Measurements from ENCODE around the gene PRRT1. TPM values are rescaled to one million over a fixed set of nuclear protein-coding genes. Genes with fewer than 3 reads are reported as not detected.

PRRT1 gene
- total and polyA plus RNA-seq, 2 of the 4 experiments (the other 2 are of a cell fraction) = 0.99 TPM; not detected in 1

GRCh38 chr6:32163559-32164258 is 12.0 kb upstream of the PRRT1 start:
- POLR2A ChIA-PET (ENCODE audit: unreplicated experiment) = no interaction called here
- no CpG with 5 or more reads among the region's 7 CpGs for WGBS, 2 experiments (ENCODE audit: extremely low coverage in 2 of 2, insufficient read length in 1 of 2)
- dilution Hi-C loops (cut with HindIII; ENCODE audit: low sequenced_read_pairs, unreplicated experiment) = no loop called here

More at GRCh38 chr6:32163559-32164258, 12.0 kb upstream of the PRRT1 start:
- Histone ChIP-seq H3K4me1 (ENCODE audit: control insufficient read depth, insufficient read depth, low read length) (no peaks in the 10 kb centered on the region), H4K5ac (ENCODE audit: low read depth, low read length) (no peak overlapping the region), H3K27me3 (ENCODE audit: control insufficient read depth, insufficient read depth, low read length) (no peaks in the 10 kb centered on the region), H3K9me1 (ENCODE audit: insufficient read depth, low read length) (peaks cover 3% of the 10 kb centered on the region; the same call in 1 of the 2 replicates), H2BK120ac (ENCODE audit: low read depth, low read length) (no peak overlapping the region), H3K9me3 (ENCODE audit: control insufficient read depth, insufficient read depth, low read length) (no peaks in the 10 kb centered on the region), H3K4me2 (ENCODE audit: low read depth, low read length) (no peak overlapping the region), H3K14ac (replicated peaks; ENCODE audit: low read depth, low read length) (no peak overlapping the region), H4K20me1 (ENCODE audit: insufficient read depth, low read length) (no peaks in the 10 kb centered on the region), H3K36me3 (ENCODE audit: control insufficient read depth, insufficient read depth, low read length) (peaks cover 39% of the 10 kb centered on the region), H4K8ac (ENCODE audit: low read depth in 2 of 2, low read length in 2 of 2) (no peak overlapping the region), H2AK9ac (replicated peaks; ENCODE audit: low read depth, low read length, poor library complexity) (no peak overlapping the region), H3K9ac (ENCODE audit: low read depth, low read length) (no peak overlapping the region), H3K4ac (ENCODE audit: low read depth, low read length) (no peak overlapping the region), H2BK15ac (ENCODE audit: low read depth, low read length) (no peak overlapping the region), H3K27ac (ENCODE audit: insufficient read depth, low read length) (no peak overlapping the region), H3K18ac (ENCODE audit: low read depth, low read length) (no peak overlapping the region), H2AK5ac (ENCODE audit: low read depth, low read length) (no peak overlapping the region), H3K56ac (ENCODE audit: extremely low read depth, insufficient read depth, low read length) (no peak overlapping the region), H3K4me3 (ENCODE audit: insufficient read depth, low read depth, low read length) (no peak overlapping the region), H2AFZ (replicated peaks; ENCODE audit: low read length, poor library complexity) (no peak overlapping the region), H2BK5ac (ENCODE audit: low read depth, low read length, poor library complexity, severe bottlenecking) (no peak overlapping the region), H2BK20ac (ENCODE audit: low read depth, low read length) (no peak overlapping the region), H4K91ac (ENCODE audit: insufficient read depth, low read depth, low read length) (no peak overlapping the region), H3K23ac (ENCODE audit: low read depth, low read length) (no peak overlapping the region), H3K79me1 (ENCODE audit: low read depth in 1 of 2, low read length in 2 of 2) (no peaks in the 10 kb centered on the region)
- no TSS peak for BruUV-seq (replicated peaks)
- intact Hi-C loops (cut with micrococcal nuclease) = no loop called here
- no peak for ATAC-seq (ENCODE audit: low read depth)
- in situ Hi-C loops (cut with MboI; ENCODE audit: low sequenced_read_pairs) = no loop called here
- CTCF ChIA-PET = no interaction called here
- TF ChIP-seq CHD1 (IDR thresholded peaks at IDR 0.05; ENCODE audit: low read depth, low read length) (no peak), SMC3 (IDR thresholded peaks at IDR 0.05; ENCODE audit: low read depth, low read length) (no peak), POLR2A (IDR thresholded peaks at IDR 0.05; ENCODE audit: low read depth, low read length) (no peak), NFE2L2 (IDR thresholded peaks at IDR 0.05; ENCODE audit: low read depth, low read length) (no peak), FOS (IDR thresholded peaks at IDR 0.05; ENCODE audit: low read depth, low read length) (no peak), MAFK (IDR thresholded peaks at IDR 0.05; ENCODE audit: low read depth, low read length) (no peak), ELK1 (IDR thresholded peaks at IDR 0.05; ENCODE audit: borderline replicate concordance, low read depth, low read length) (no peak), CTCF (conservative IDR thresholded peaks at IDR 0.05; ENCODE audit: low read depth, low read length) (no peak), RFX5 (IDR thresholded peaks at IDR 0.05; ENCODE audit: low read depth, low read length) (no peak), RCOR1 (IDR thresholded peaks at IDR 0.05; ENCODE audit: insufficient replicate concordance, low read length) (no peak), MAZ (IDR thresholded peaks at IDR 0.05; ENCODE audit: borderline replicate concordance, low read depth, low read length) (no peak), CEBPB (IDR thresholded peaks at IDR 0.05; ENCODE audit: low read depth, low read length) (no peak), BHLHE40 (IDR thresholded peaks at IDR 0.05; ENCODE audit: low read depth, low read length) (no peak), MXI1 (IDR thresholded peaks at IDR 0.05; ENCODE audit: borderline replicate concordance, low read depth, low read length) (no peak), USF2 (IDR thresholded peaks at IDR 0.05; ENCODE audit: low read depth, low read length) (no peak), RAD21 (IDR thresholded peaks at IDR 0.05; ENCODE audit: low read length) (no peak)
- DNase-seq = no peak

Data from IMR-90 (cell line).